GM18858 (cell line): ENCODE measurements around the gene MCOLN2.
"Not testable (repeated sequence)": the region's sequence is repeated elsewhere in the genome, so short reads cannot be mapped to it uniquely, and the experiment has no call there.

Experiments used
- ATAC-seq: cut with Tn5 transposase; IDR thresholded peaks from one replicate; pipeline ENCODE4 v1.9.1; 2021; ENCODE audit not compliant: unreplicated experiment

MCOLN2 gene

GRCh38 chr1:84996846-84997666 is at the start of gene MCOLN2:
Gene MCOLN2, minus strand, starts transcription at chr1:84997113. Its CDS starts 241 bp downstream, at chr1:84996872.
- ATAC-seq, result peak; percentile 23

GRCh38 chr1:85042413-85042812 is 45.5 kb upstream of the MCOLN2 start:
- ATAC-seq, result no peak

GRCh38 chr1:85041793-85042192 is 44.9 kb upstream of the MCOLN2 start:
- no peak for ATAC-seq

GRCh38 chr1:85033221-85033620 is 36.3 kb upstream of the MCOLN2 start:
- ATAC-seq, result no peak

- ATAC-seq, result no peak
Observed at GRCh38 chr1:85030536-85030935, 33.6 kb upstream of the MCOLN2 start.

- no peak for ATAC-seq
Observed at GRCh38 chr1:85028151-85028550, 31.2 kb upstream of the MCOLN2 start.

- ATAC-seq, result peak; percentile 75
Observed at GRCh38 chr1:85027242-85027983, 30.5 kb upstream of the MCOLN2 start.

GRCh38 chr1:85025940-85026339 is 29.0 kb upstream of the MCOLN2 start:
- ATAC-seq, result no peak

- no peak for ATAC-seq
Observed at GRCh38 chr1:85024736-85025135, 27.8 kb upstream of the MCOLN2 start.

GRCh38 chr1:85022700-85023099 is 25.8 kb upstream of the MCOLN2 start:
- ATAC-seq, result no peak

GRCh38 chr1:85019994-85020393 is 23.1 kb upstream of the MCOLN2 start:
- no peak for ATAC-seq

GRCh38 chr1:85015826-85016225 is 18.9 kb upstream of the MCOLN2 start:
- no peak for ATAC-seq

- ATAC-seq, result not testable (repeated sequence)
Observed at GRCh38 chr1:85005641-85006040, 8.7 kb upstream of the MCOLN2 start.

GRCh38 chr1:85001742-85002141 is 4.8 kb upstream of the MCOLN2 start:
- ATAC-seq, result no peak

GRCh38 chr1:84998642-84999280 is 1.8 kb upstream of the MCOLN2 start:
- no peak for ATAC-seq

GRCh38 chr1:84997667-84998600 is 1.0 kb upstream of the MCOLN2 start:
- ATAC-seq, result no peak

GRCh38 chr1:84995484-84996334 is 1.2 kb downstream of the MCOLN2 start:
- ATAC-seq, result peak; percentile 48

GRCh38 chr1:84991097-84991920 is 5.6 kb downstream of the MCOLN2 start:
- peak; percentile 31 for ATAC-seq

GRCh38 chr1:84988588-84988987 is 8.3 kb downstream of the MCOLN2 start:
- ATAC-seq, result peak; percentile 69
